Fibroblast of villous mesenchyme (primary cell): ENCODE results near the gene TNFRSF8. TPM values are rescaled to one million over a fixed set of nuclear protein-coding genes. Genes with fewer than 3 reads are reported as not detected.

Source experiments
- DNase-seq: peaks from one replicate; pipeline ENCODE4 v3.0.0-alpha.2; 2010; ENCODE audit warnings: low read depth
- H3K4me3 ChIP-seq: 2 replicates; pipeline ENCODE4 v1.5.1; 2011; ENCODE audit warnings: low read depth, mild to moderate bottlenecking, low read length
- CTCF ChIP-seq: IDR thresholded peaks from 2 replicates; pipeline ENCODE4 v1.5.1; 2012; ENCODE audit warnings: low read depth, mild to moderate bottlenecking, low read length; ENCODE audit not compliant: insufficient read depth
- total RNA-seq: library from RNA; depleted of rRNA; stranded (reverse); fragments of >200 nt; gene quantifications from 2 replicates; pipeline ENCODE4 v1.2.3, GENCODE V29; 2012

The TNFRSF8 gene
- total RNA-seq, 1 donor, result 0.86 TPM

- TF ChIP-seq CTCF, result no peak
- H3K4me3 ChIP-seq, result no peak overlapping the region
- DNase-seq, result no peak
Observed at GRCh38 chr1:12080156-12080555, 17.1 kb downstream of the TNFRSF8 start.

DNA sequence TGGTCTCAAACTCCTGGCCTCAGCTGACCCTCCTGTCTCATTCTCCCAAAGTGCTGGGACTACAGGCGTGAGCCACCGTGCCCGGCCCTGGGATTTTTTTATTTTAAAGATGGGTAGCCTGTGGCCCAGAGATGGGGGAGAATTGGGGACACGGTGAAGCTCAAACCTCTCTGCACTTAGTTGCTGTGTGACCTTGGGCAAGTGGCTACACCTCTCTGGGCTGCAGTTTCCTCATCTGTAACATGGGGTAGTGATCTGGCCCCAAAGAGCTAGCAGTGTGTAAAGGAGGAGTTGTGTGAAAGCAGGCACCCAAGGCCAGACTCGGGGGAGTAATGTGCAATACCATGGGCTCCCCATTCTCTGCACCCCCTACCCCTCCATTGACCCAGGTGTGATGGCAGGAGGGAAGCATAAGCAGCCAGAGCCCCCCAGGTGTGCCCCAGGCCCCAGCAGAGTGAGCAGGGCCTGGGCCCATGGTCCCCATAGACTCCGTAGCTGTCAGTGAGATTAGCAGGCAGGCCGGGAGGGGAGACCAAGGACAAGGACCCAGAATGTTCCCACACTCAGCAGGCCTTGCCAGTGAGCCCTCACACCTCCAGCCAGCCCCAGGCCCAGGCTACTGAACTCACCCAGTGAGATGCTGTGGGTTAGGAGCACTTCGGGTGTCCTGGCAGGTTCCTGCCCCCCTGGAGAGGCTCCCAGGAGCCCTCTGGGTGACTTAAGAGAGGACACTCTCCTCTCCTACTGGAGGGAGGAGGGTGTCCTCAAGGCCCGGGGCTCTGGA, 17.9 kb downstream of the TNFRSF8 start:
- H3K4me3 ChIP-seq, result no peak overlapping the region
- DNase-seq, result no peak
- no peak for TF ChIP-seq CTCF

DNA sequence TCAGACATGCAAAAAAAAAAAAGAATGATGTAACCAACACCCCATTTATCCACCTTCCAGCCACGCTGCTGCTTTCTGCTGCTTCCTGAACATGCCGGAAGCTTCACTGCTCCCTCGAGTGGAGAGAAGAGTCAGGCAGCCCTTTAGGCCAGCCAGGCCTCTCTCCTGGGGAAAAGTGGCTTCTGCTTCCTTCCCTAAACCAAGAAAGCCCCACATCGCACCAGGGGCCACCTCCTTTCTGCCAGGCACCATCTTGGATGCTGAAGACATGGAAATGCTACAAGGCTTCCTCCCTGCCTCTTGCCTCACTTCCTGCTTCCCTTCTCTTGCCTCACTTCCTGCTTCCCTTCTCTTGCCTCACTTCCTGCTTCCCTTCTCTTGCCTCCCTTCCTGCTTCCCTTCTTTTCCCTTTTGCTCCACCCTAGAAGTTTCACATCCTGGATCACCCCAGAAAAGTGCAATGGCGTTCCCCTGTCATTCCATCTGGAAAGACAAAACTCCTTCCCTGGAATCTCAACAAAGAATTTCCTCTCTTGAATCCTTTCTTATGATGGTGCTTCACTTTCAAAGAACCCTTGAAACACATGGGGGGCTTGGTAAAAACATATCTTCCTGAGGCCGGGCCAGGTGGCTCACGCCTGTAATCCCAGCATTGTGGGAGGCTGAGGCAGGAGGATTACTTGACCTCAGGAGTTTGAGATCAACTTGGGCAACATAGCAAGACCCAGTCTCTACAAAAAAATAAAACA, 18.7 kb downstream of the TNFRSF8 start:
- no peak for TF ChIP-seq CTCF
- no peak for DNase-seq
- no peak overlapping the region for H3K4me3 ChIP-seq

DNA sequence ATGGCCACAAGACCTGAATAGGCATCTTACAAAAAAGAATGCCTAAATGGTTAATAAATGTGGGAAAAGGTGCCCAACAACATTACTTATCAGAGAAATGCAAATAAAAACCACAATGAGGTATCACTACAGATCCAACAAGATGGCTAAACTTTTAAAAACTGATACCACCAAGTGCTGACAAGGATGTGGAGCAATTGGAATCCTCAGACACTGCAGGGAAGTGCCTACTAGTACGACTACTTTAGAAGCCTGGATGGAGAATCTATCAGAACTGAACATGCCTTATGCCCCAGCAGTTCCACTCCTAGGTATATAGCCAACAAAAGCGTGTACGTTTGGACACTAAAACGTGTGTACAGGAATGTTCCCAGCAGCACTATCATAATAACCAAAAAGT, 19.9 kb downstream of the TNFRSF8 start:
- no peak for TF ChIP-seq CTCF

DNA sequence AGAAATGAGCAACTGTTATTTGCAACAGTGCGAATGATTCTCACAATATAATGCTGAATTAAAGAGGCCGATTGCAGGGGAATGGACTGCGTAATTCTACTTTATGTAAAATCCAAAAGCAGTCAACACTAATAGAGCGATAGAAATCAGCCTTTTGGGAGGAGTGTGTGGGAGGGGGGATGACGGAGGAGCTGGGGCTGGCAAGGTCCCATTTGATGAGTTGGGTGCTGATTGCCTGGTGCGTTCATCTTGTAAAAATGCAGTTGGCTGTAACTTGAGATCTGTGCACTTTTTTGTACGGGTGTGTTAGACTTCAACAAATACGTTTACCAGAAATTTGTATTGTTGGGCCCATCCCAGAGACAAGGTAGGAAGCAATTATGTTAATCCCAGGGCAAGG, 20.7 kb downstream of the TNFRSF8 start:
- TF ChIP-seq CTCF, result no peak
- peak; percentile 68 for DNase-seq
- H3K4me3 ChIP-seq, result no peak overlapping the region

More for the DNA sequence above, 19.9 kb downstream of the TNFRSF8 start:
- no peak overlapping the region for H3K4me3 ChIP-seq
- no peak for DNase-seq

DNA sequence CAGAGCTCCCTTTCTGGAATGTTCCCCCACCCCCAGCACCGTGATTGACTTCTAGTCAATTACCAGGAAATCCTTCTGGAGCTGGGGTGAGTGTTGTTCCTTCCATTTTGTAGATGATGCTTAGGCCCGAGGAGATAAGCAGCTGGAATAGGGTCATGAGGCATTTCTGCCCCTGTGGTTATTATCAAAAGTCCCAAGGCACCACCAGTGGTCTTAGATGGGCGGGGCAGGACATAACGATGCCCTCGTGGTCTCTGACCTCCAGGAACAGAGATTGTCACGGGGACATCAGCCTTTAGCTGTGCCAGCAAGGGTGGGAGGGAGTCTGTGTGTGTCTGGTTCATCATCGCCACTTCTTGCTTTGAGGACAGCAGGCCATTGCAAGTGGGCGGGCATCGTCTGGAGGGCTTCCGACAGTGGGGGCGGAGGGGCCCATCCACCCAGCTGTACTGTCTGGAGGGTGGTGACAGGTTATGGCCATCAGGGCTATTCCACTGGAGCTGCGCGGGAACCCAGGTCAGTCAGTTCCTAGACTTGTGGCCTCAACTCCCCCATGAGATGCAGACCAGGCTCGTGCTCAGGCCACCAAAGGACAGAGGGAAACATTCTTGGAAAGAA, 22.6 kb downstream of the TNFRSF8 start:
- TF ChIP-seq CTCF, result no peak
- DNase-seq, result no peak

More for the DNA sequence above, 22.6 kb downstream of the TNFRSF8 start:
- no peak overlapping the region for H3K4me3 ChIP-seq
